Esophagus muscularis mucosa (tissue), 3 donors: ENCODE results near the gene SLC9B1.

Experiments
- POLR2A ChIP-seq: fragments of 450-650 bp; IDR thresholded peaks from one replicate; pipeline ENCODE4 v1.6.1; 2017; ENCODE audit warnings: antibody characterized with exemption, moderate library complexity, mild to moderate bottlenecking, low read depth
- TF ChIP-seq, protein P1 (sequence below), 3 experiments: fragments of 200-600 bp in 2 of 3; fragments of 450-650 bp in 1 of 3; sonication (generic) in 2 of 3; IDR thresholded peaks; one replicate each; pipeline ENCODE4 v1.5.1; 2017 to 2019; ENCODE audit warnings: antibody characterized with exemption in 3 of 3, mild to moderate bottlenecking in 2 of 3, moderate library complexity in 1 of 3

DNA sequence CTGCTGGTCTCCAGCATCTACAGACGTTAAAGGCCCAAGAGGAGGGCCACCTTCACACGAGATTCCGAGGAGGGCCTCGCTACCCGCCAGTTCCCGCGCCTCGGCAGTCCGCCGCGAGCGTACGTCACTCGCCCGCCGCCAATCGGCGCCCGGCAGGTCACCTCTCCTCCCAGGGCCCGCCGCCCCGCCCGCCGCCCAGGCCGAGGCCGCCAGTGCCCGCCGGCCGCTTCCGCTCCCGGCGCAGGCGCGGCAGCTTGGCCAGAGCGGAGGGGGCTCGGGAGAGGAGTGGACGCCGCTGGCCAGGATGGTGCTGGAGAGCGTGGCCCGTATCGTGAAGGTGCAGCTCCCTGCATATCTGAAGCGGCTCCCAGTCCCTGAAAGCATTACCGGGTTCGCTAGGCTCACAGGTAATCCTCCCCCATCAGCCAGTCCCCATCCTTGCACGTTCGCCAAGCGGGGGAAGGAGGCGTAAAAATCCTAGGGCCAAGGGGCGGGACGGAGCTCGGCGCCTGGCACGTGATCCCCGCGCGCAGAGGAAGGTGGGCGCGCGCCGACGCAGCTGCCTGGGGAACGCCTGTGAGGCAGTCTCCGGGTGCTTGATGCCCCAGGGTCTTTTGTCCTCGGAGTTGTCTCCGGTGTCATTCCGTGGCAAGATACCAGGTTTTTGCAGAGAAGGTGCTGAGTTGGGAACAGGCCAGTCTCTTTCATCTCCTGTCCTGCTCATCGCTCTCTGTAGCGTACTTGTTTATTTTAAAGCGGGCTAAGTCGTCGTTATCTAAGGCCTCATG is 150.5 kb downstream of the SLC9B1 start, which contains the start of gene CISD2:
- TF ChIP-seq, protein P1, sequence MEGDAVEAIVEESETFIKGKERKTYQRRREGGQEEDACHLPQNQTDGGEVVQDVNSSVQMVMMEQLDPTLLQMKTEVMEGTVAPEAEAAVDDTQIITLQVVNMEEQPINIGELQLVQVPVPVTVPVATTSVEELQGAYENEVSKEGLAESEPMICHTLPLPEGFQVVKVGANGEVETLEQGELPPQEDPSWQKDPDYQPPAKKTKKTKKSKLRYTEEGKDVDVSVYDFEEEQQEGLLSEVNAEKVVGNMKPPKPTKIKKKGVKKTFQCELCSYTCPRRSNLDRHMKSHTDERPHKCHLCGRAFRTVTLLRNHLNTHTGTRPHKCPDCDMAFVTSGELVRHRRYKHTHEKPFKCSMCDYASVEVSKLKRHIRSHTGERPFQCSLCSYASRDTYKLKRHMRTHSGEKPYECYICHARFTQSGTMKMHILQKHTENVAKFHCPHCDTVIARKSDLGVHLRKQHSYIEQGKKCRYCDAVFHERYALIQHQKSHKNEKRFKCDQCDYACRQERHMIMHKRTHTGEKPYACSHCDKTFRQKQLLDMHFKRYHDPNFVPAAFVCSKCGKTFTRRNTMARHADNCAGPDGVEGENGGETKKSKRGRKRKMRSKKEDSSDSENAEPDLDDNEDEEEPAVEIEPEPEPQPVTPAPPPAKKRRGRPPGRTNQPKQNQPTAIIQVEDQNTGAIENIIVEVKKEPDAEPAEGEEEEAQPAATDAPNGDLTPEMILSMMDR (IDR thresholded peaks at IDR 0.05), result no peak
- TF ChIP-seq POLR2A, result peak; percentile 64
